HG03103 (cell line): ENCODE measurements around the gene RRP8.
A peak's percentile ranks its signal among the peaks of the same experiment; 100 is the strongest.

Experiments
- ATAC-seq: cut with Tn5 transposase; IDR thresholded peaks from one replicate; pipeline ENCODE4 v1.9.1; 2021; ENCODE audit warnings: low read depth; ENCODE audit not compliant: unreplicated experiment

Gene RRP8

DNA sequence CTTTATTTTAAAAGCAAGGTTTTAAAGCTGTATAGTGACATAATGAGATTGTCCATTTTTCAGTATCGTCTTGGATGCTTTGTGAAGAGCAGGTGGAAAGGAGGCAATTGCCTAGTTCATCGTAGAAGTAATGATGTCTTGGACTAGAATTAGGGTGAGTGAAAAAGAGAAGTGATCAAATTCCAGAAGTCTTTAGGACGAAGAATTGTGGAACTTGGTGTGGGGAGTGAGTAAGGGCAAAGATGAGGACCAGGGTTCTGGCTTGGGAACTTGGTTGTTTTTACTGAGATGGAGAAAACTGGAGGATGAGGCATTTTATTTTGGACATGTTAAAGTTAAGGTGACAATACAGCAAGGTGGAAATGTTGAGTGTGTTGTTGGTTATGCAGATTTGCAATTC, 1.4 kb upstream of the RRP8 start:
- ATAC-seq, result no peak

DNA sequence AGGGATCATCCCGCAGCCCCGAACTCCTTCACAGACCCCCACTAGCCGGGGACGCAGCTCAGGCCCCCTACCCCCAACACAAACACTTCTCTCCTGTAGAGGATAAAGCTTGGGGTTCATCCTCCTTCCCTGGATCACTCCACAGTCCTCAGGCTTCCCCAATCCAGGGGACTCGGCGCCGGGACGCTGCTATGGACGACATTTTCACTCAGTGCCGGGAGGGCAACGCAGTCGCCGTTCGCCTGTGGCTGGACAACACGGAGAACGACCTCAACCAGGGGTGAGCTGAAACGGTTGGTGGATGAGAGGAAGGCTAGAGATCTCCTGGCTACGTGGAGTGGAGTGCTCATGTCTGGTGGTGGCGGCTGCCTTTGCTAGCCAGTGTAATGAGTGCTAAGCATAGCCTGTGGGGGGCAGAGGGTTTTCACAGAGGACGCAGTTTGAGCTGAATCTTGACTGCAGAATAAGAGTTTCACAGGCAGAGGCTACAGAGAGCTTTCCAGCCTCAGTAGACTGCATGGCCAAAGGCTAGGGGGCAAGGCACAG, 738 bp upstream of the RRP8 start:
- peak; percentile 34 for ATAC-seq

DNA sequence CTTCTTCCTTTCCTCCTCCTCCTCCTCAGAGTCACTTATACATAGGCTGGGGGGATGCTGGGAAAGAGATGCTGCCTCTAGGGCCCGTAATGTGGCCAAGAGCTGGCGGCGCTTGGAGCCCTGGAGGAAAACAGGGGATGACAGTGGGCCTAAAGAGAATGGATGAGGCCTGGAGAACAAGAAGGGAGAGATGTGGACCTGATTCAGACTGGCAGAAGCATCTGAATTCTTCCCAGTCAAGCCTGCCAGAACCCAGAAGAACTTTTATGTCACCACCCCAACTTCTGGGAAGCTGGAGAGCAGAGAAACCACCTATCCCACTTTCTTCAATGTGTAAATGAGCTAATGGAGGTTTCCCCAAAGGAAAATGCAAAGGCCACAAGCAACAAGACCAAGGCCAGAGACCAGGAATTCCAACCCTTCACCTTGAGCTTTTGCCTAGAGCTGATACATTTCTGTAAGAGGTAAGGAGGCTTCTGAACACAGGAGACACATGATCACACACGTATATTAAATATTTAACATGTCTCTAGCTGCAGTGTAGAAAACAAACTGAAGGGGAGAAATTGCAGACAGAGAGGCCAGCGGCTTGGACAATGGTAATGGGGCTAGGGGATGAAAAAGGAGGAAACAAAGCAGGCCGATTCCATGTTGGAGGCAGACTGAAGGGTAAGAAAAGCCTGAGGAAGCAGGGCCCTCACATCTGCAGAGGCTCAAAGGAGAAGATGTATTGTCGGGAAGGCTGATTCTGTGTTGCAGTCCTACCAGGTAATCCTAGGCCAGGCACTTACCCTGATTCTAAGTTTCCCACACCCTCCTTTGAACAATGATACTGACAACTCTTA, 1.1 kb downstream of the RRP8 start:
- ATAC-seq, result no peak

DNA sequence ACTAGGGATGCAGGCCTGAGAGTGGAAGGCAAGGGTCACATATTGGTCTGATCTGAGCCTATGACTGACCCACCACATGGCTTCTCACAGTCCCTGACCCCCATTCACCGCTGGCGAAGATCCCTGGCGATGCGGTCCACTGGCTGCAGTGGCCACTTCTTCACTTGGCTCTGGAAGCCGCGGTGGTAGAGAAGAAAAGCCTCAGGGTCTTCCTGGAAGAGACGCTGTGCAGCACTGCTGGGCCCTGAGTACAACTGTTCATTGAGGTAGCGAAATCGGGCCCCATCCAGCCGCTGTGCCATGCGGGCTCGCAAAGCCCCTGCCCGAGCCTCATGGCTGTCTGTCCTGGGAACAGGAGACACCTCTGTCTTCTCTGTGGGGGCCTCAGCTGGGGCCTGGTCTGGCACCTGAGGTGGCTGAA, 2.4 kb downstream of the RRP8 start:
- ATAC-seq, result no peak

DNA sequence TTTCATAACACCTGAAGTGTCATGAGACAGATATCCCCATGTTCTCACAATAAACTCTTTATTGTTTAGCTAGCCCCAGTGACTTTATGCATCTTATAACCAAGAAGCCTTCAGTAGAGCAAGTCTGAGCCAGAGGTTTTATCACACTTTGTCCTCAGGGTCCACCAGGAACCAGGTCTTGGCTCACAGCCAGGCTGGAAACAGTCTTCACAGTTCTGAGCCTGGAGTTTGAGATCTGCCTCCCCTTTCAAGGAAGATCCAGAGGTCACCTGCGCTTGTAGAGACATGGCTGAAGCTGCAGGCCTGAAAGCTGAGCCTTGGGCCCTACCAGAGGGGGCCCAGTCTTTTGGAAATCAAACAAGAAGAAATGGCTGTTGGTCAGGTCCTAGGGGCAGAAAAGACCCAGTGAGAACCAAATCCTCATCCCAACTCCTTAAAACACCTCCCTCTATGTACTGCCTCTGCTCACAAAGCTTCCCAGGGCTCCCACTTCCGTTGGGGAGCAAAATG, 3.5 kb downstream of the RRP8 start:
- no peak for ATAC-seq

DNA sequence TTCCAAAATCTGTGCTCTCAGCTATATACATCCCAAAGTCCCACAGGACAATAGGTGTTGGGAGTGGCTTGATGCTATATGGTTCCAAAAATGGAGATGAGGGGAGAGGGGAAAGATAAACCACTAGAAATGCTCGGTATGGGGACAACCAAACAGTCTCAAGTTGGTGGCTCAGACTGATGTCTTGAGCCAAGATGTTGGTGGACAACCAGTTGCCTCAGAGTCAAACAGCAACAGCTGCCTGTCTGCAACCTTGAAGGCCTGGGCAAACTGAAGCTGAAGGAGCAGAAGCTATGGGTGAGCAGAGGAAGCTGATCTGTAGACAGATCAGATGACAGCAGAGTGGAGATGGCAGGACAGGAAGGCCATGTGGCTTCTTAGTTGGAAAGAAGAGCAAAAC, 4.0 kb downstream of the RRP8 start:
- no peak for ATAC-seq

DNA sequence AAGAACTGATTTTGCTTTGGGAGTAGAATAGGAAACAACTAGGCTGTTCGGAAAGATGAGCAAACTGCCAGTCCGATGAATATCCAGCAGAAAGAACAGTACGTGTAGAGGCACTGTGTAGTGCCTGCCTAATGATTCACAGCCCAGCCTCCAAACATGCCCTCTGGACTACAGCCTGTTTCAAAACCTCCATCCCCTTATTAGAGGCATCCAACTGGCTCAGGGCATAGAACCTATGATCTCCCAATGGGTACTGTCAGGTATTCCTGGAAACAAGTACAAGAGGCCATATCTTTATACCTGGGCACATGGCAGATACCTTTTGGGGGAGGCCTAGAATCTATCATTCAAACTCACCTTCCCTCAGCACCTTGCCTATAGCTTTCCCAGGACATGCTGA, 4.9 kb downstream of the RRP8 start:
- ATAC-seq, result no peak

DNA sequence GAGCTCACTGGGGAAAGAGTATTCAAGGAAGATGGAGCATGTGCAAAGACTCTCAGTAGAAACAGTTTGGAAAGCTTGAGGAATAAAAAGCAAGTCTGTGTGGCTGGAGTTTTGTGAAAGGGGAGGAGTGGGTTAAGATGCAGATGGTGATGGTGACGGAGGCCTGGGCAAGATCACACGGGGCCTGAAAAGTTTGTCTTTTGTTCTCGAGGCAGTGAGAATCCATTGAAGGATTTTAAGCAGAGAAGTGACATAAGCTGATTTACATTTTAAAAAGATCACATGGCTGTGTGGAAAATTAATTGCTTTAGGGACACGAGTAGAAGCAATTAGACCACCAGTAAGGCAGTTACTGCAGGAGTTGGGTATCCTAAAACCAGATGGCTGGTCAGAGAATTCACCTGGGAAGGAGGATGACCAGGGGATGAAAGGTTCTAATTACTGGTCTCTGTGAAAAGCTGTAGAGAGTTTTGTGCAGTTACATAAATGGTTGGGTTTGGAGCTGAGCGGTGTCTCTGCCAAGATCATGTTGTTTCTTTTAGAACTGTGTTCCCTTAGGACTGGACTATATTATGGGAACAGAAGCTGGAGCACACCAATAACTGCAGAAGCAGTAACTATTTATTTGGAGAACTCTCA, 7.1 kb downstream of the RRP8 start:
- ATAC-seq, result no peak

DNA sequence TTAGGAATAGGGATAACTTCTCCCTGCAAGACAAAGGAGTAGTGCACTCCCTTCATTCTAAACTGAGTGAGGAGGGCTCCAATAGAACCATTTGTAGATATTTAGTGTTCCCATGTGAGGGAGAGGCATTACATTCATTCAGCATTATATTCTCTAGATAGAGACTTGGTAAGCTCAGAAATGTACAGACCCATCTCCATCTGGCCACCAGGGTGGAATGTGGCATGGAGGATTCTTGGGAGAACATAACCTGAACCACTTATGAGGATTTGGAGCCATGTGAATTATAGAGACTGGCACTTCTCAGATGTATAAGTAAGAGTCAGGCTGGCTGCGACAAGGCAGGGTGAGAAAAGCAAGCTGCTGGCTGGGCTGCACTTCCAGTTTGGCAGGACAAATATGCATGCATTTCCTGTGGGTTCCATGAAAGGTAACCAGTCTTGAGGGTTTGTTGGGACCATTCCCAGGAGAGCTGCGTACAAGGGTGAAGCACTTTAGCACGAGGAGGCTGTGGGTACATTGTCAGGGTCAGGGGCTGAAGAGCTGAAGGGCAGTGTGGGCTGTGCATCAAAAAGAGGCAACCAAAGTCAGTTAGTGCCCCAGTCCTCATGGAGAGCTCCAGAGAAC, 9.2 kb downstream of the RRP8 start:
- no peak for ATAC-seq

DNA sequence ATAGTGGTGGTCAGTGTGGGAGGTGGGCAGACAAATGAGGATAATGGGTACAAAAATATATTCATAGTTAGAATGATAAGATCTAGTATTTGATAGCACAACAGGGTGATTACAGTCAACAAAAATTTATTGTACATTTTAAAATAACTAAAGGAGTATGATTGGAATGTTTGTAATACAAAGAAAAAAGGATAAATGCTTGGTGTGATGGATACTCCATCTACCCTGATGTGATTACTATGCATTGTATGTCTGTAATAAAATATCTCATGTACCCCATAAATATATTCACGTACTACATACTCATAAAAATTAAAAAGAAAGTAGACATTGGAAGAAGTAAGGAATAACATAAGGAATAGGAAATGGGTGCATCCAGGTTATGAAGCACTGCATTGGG, 15.4 kb downstream of the RRP8 start:
- no peak for ATAC-seq

DNA sequence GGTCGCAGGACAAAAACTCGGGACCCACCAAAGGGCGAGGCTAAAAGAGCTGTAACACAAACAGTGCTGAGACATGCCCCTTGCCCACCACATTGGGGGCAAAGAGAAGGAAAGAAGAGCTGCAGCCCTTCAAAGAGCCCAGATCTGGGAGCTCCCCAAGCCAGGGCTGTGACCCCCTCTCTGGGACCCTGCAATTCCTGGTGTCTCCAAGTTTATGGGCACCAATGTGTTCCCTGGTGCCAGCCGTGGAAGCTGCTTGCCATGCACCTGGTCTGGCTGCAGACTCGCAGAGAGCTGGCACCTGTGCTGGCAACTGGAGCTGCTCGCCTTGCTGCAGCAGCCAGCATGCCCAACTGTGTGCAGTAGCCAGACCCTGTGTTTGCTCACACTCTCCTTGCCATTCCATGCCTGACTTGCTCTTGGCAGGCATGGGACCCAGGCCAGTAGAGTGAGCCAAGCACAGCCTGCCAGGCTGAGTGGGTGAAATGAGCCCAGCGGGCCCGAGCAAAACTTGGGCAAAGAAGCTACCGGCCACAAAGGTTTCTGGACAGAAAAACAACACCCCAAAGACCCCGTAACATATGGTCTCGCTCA, 16.0 kb downstream of the RRP8 start:
- no peak for ATAC-seq

DNA sequence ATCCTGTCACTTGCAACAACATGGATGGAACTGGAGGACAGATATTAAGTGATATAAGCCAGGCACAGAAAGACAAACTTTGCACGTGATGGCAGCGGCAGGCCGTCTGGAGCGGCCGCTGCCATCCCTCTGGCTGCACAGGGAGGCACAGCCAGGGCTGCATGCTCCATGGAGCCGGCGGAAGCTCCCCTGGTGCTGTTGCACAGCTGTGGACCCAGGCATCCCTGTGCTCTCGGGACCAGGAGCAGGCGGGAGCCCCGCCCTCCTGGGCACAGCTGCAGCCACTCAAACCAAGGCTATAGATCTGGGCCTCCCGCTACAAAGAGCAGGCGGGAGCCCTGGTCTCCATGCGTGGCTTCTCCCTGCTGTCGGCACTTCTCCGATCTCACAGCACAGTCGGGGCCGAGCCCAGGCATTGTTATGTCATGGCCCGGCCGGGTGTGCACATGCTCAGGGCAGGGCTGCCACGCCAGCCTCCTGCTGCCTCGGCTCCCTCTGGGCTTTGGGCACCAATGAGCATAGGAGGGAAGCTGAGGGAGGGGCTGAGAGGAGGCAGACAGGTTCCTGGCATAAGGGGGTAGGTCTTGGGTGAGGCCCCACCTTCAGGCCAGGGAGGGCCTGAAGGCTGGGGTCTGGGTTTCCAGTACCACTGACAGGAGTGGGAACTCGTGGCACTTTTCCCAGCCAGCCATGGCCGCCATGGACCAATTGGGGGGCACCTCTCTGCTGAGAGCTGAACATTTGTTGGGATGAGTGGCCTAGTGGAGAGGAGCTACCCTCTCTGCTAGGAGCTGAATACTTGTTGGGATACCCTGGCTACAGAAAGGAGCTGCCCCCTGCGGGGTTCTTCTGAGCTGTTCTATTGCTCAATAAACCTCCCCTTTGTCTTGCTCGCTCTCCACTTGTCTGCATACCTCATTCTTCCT, 16.7 kb downstream of the RRP8 start:
- no peak for ATAC-seq

DNA sequence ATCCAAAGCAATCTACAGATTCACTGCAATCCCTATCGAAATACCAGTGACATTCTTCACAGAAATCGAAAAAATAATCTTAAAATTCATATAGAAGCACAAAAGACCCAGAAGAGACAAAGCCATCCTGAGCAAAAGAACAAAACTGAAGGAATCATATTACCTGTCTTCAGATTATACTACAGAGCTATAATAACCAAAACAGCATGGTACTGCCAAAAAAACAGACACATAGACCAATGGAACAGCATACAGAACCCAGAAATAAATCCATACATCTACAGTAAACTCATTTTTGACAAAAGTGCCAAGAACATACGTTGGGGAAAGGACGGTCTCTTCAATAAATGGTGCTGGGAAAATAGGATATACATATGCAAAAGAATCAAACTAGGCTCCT, 18.9 kb downstream of the RRP8 start:
- ATAC-seq, result no peak

DNA sequence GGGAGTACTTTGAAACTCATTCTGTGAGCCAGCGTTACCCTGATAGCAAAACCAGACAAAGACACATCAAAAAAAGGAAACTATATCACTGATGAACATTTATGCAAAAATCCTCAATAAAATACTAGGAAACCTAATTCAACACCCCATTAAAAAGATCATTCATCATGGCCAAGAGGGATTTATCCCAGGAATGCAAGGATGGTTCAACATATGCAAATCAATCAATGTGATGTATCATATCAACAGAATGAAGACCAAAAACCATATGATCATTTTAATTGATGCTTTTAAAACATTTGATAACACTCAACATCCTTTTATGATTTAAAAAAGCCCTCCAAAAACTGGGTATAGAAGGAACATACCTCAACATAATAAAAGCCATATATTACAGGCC, 19.8 kb downstream of the RRP8 start:
- ATAC-seq, result no peak

DNA sequence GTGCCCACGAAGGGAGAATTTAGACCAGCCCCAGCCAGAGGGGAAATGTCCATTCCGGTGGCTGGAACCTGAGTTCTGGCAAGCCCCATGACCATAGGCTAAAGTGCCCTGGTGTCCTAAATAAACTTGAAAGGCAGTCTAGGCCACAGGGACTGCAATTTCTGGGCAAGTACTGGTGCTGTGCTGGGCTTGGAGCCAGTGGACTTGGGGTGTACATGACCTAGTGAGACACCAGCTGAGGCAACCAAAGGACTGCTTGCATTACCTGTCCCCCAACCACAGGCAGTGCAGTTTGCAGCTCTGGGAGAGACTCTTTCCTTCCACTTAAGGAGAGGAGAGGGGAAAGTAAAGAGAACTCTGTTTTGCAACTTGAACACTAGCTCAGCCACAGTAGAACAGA, 23.7 kb downstream of the RRP8 start:
- ATAC-seq, result no peak

DNA sequence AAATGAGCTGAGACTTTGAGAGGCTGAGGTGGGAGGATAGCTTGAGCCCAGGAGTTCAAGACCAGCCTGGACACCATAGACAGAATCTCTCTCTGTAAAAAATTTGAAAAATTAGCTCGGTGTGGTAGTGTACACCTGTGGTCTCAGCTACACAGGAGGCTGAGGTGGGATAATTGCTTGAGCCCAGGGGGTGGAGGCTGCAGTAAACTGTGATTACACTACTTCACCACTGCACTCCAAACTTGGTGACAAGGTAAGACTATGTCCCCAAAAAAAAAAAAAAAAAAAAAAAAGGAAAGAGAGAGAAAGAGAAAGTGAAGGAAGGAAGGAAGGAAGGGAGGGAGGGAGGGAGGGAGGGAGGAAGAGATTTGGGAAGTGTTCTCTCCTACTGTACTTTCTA, 25.3 kb downstream of the RRP8 start:
- no peak for ATAC-seq

DNA sequence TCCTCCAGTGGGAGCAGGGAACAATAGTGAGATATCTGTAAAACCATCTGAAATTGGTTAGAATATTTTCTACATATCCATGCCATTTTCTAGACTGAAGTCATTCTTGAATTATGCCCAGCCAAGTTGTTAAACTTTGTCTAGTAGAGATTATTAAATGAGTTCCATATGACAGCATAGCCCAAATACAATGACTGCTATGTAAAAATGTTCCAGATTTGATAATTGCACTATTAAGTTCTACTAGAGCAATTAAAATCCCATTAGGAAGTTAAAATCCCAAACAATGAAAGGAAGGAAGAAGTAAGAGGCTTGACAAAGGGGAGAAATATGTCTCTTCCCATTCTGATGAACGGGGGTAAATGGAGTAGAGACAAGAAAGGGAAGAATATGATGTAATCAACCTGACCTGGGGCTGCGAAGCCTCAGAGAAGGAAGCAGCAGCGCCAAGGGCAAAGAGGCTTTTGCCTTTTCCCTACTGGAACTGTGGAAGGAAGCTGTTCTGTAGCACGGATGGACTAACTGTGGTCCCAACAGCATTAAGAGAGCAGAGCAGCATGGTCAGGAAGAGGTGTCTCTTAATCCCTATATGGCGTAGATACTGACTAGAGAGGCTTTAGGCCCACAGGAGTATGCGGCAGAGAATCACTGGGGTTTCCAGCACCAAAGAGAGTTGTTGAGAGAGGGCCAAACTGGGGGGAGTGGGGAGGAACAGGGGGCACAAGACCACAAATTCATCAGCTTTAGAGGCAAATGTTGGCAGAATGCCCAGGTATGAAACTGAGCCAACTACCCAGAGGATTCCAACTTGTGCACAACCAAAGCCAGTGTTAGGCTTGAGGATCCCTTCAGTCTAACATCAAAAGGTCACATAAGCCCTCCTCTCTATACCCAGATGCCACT, 26.7 kb downstream of the RRP8 start:
- ATAC-seq, result no peak

DNA sequence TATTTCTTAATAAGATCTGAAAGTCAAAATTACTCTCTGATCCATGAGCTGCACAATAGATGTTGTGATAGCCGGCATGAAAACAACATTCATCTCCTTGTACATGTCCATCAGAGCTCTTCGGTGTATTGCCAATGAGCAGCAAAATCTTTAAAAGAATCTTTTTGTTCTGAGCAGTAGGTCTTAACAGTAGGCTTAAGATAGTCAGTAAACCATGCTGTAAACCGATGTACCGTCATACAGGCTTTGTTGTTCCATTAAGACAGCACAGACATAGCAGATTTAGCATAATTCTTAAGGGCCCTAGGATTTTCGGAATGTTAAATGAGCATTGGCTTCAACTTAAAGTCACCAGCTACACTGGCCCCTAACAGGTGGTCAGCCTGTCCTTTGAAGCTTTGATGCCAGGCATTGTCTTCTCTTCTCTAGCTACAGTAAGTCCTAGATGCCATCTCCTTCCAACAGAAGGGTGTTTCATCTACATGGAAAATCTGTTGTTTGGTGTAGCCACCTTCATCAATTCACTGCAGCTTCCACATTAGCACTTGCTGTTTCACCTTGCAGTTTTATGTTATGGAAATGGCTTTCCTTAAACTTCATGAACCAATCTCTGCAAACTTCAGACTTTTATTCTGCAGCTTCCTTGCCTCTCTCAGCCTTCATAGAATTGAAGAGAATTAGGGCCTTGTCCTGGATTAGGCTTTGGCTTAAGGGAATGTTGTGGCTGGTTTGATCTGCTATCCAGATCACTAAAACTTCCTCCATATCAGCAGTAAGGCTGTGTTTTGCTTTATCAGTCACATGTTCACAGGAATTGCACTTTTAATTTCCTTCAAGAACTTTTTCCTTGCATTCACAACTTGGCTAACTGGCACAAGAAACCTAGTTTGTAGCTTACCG, 28.4 kb downstream of the RRP8 start:
- no peak for ATAC-seq
